H1 (cell line): Measurements from ENCODE around the gene GRK7. TPM values are rescaled to one million over a fixed set of nuclear protein-coding genes. Genes with fewer than 3 reads are reported as not detected.

ENCODE experiments used
- E2F6 ChIP-seq: IDR thresholded peaks from 2 replicates; pipeline ENCODE4 v1.6.1; 2012; ENCODE audit warnings: inconsistent platforms
- FOSL1 ChIP-seq: IDR thresholded peaks from 2 replicates; pipeline ENCODE4 v1.6.1; 2011; ENCODE audit warnings: mild to moderate bottlenecking, low read depth, low read length, moderate library complexity; ENCODE audit not compliant: insufficient read depth
- SIN3A ChIP-seq, 2 experiments: IDR thresholded peaks in 1 of 2; conservative IDR thresholded peaks in 1 of 2; 2 replicates each; pipeline ENCODE4 v1.6.1; 2011 to 2012; ENCODE audit warnings: low read length in 2 of 2, improper control_type of control experiment in 1 of 2, low read depth in 1 of 2, mild to moderate bottlenecking in 1 of 2
- SP1 ChIP-seq: IDR thresholded peaks from 2 replicates; pipeline ENCODE4 v1.6.1; 2011; ENCODE audit warnings: low read depth, low read length
- TBP ChIP-seq: IDR thresholded peaks from 2 replicates; pipeline ENCODE4 v1.6.1; 2011; ENCODE audit warnings: low read depth, low read length, improper control_type of control experiment
- polyA plus RNA-seq, 7 experiments: library from polyadenylated mRNA; depleted of rRNA in 3 of 7; stranded (reverse) in 5 of 7; unstranded in 2 of 7; fragments of >200 nt in 5 of 7; fragments of 200-250 nt in 2 of 7; gene quantifications; 1 replicate in 5 of 7; 2 replicates in 1 of 7; 4 replicates in 1 of 7; pipeline versions ENCODE4 v1.2.1 to v1.2.3, GENCODE V29; 2011 to 2013; ENCODE audit warnings: missing spikeins in 2 of 7, mixed read lengths in 2 of 7
- total RNA-seq: library from RNA; stranded (reverse); fragmentation: NEBNext Ultra II Directional; extraction: Animal tissue kit (Norgen Biotek cat#: 25700); gene quantifications from 2 replicates; pipeline ENCODE4 v1.2.1, GENCODE V29; 2021
- TF ChIP-seq, protein P1 (sequence below), 3 experiments: IDR thresholded peaks; 1 replicate in 2 of 3; 2 replicates in 1 of 3; pipeline versions ENCODE4 v1.5.1 to v1.6.1; 2011; ENCODE audit warnings: low read length in 3 of 3, mild to moderate bottlenecking in 3 of 3, inconsistent platforms in 2 of 3, low read depth in 1 of 3, moderate library complexity in 1 of 3; ENCODE audit not compliant: insufficient read depth in 1 of 3; ENCODE audit errors: control extremely low read depth in 1 of 3

GRK7 gene
- total and polyA plus RNA-seq, 2 of the 8 experiments (the other 6 are each of a cell fraction or from before 2014, with no cell fraction given), result not detected

- TF ChIP-seq, protein P1, sequence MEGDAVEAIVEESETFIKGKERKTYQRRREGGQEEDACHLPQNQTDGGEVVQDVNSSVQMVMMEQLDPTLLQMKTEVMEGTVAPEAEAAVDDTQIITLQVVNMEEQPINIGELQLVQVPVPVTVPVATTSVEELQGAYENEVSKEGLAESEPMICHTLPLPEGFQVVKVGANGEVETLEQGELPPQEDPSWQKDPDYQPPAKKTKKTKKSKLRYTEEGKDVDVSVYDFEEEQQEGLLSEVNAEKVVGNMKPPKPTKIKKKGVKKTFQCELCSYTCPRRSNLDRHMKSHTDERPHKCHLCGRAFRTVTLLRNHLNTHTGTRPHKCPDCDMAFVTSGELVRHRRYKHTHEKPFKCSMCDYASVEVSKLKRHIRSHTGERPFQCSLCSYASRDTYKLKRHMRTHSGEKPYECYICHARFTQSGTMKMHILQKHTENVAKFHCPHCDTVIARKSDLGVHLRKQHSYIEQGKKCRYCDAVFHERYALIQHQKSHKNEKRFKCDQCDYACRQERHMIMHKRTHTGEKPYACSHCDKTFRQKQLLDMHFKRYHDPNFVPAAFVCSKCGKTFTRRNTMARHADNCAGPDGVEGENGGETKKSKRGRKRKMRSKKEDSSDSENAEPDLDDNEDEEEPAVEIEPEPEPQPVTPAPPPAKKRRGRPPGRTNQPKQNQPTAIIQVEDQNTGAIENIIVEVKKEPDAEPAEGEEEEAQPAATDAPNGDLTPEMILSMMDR (IDR thresholded peaks at IDR 0.05; ENCODE audit: control extremely low read depth in 1 of 3, insufficient read depth in 1 of 3, low read depth in 1 of 3, low read length in 3 of 3), result no peak
- no peak for TF ChIP-seq FOSL1
- TF ChIP-seq SIN3A (conservative IDR thresholded peaks at IDR 0.05 in 1 of 2, IDR thresholded peaks at IDR 0.05 in 1 of 2; ENCODE audit: low read depth in 1 of 2, low read length in 2 of 2), result no peak
- TF ChIP-seq SP1, result no peak
- no peak for TF ChIP-seq TBP
- TF ChIP-seq E2F6, result no peak
Measured at GRCh38 chr3:141779667-141780066, 16.5 kb downstream of the GRK7 start (continued).
